NCI-H69 (cell line): ENCODE results near the gene CLTB.

Source experiments
- DNase-seq: peaks from one replicate; lab custom pipeline; 2025; lab: John Stamatoyannopoulos, UW

The CLTB gene

GRCh38 chr5:176352116-176352878 lies 64.0 kb downstream of the CLTB start:
- DNase-seq: no peak

GRCh38 chr5:176350416-176350815 lies 65.9 kb downstream of the CLTB start:
- no peak for DNase-seq

- no peak for DNase-seq
Observed at GRCh38 chr5:176342766-176343458, 73.4 kb downstream of the CLTB start.
